DND-41 (cell line): ENCODE results near the gene ACKR3.

ENCODE experiments used
- ATAC-seq: fragments of 200-7000 bp; cut with Tn5 transposase; 3 replicates; pipeline ENCODE4 v1.9.1; 2021; ENCODE audit warnings: low read depth; ENCODE audit not compliant: insufficient read depth
- DNase-seq: peaks from one replicate; pipeline ENCODE4 v3.0.0-alpha.2; 2020
- H2AFZ ChIP-seq: 2 replicates; pipeline ENCODE4 v1.6.0; 2012; ENCODE audit warnings: low read depth, low read length
- H3K27ac ChIP-seq: 2 replicates; pipeline ENCODE4 v1.5.1; 2012; ENCODE audit warnings: low read length, inconsistent platforms
- H3K27me3 ChIP-seq: fragments of 200-600 bp; sonication (generic); 2 replicates; pipeline ENCODE4 v1.6.0; 2012; ENCODE audit warnings: low read length, mild to moderate bottlenecking, inconsistent platforms; ENCODE audit not compliant: insufficient read depth, poor library complexity
- H3K36me3 ChIP-seq: 2 replicates; pipeline ENCODE4 v1.5.1; 2012; ENCODE audit warnings: low read length, inconsistent platforms; ENCODE audit not compliant: insufficient read depth
- H3K4me1 ChIP-seq: 2 replicates; pipeline ENCODE4 v1.5.1; 2012; ENCODE audit warnings: mild to moderate bottlenecking, low read length; ENCODE audit not compliant: insufficient read depth
- H3K4me2 ChIP-seq: 2 replicates; pipeline ENCODE4 v1.6.0; 2012; ENCODE audit warnings: mild to moderate bottlenecking, moderate library complexity, low read length, inconsistent platforms; ENCODE audit not compliant: insufficient read depth
- H3K4me3 ChIP-seq, 2 experiments: fragments of 200-600 bp in 1 of 2; shearing (Covaris generic) in 1 of 2; 2 replicates each; pipeline ENCODE4 v1.5.1; 2012 to 2016; ENCODE audit warnings: inconsistent platforms in 2 of 2, low read length in 2 of 2, mild to moderate bottlenecking in 2 of 2, low read depth in 1 of 2, moderate library complexity in 1 of 2
- H3K79me2 ChIP-seq: 2 replicates; pipeline ENCODE4 v1.6.0; 2012; ENCODE audit warnings: low read length, inconsistent platforms; ENCODE audit not compliant: insufficient read depth
- H3K9ac ChIP-seq: 2 replicates; pipeline ENCODE4 v1.6.0; 2012; ENCODE audit warnings: low read depth, mild to moderate bottlenecking, inconsistent platforms, low read length, moderate library complexity
- H3K9me3 ChIP-seq: 2 replicates; pipeline ENCODE4 v1.5.1; 2012; ENCODE audit warnings: low read length, moderate library complexity, mild to moderate bottlenecking, inconsistent platforms; ENCODE audit not compliant: insufficient read depth, severe bottlenecking
- H4K20me1 ChIP-seq: 2 replicates; pipeline ENCODE4 v1.6.0; 2012; ENCODE audit warnings: low read length; ENCODE audit not compliant: insufficient read depth
- CTCF ChIP-seq: IDR thresholded peaks from 2 replicates; pipeline ENCODE4 v1.5.1; 2012; ENCODE audit warnings: borderline replicate concordance, low read length, moderate library complexity, mild to moderate bottlenecking; ENCODE audit not compliant: poor library complexity, severe bottlenecking; ENCODE audit errors: extremely low read depth
- EZH2 ChIP-seq: IDR thresholded peaks from 3 replicates; pipeline ENCODE4 v1.6.1; 2012; ENCODE audit warnings: borderline replicate concordance, low read depth, mild to moderate bottlenecking, moderate library complexity, low read length, inconsistent platforms; ENCODE audit not compliant: severe bottlenecking

Gene ACKR3

GRCh38 chr2:236588932-236589592, 19.4 kb downstream of the ACKR3 start:
- no peak for DNase-seq

GRCh38 chr2:236590846-236591245, 21.2 kb downstream of the ACKR3 start:
- TF ChIP-seq CTCF (no peak), EZH2 (no peak)
- no peaks in the 10 kb centered on the region for H3K36me3 ChIP-seq
- no peak overlapping the region for H3K4me3 ChIP-seq
- no peaks in the 10 kb centered on the region for H3K27me3 ChIP-seq
- no peak overlapping the region for H3K9ac ChIP-seq
- H3K4me2 ChIP-seq, result no peak overlapping the region
- no peaks in the 10 kb centered on the region for H3K9me3 ChIP-seq
- no peaks in the 10 kb centered on the region for H3K4me1 ChIP-seq
- H2AFZ ChIP-seq, result no peak overlapping the region
- no peak overlapping the region for H3K27ac ChIP-seq
- H3K79me2 ChIP-seq, result no peaks in the 10 kb centered on the region
- DNase-seq (no peak), ATAC-seq (no peak)
- no peaks in the 10 kb centered on the region; the same call in 1 of the 2 replicates for H4K20me1 ChIP-seq

More at GRCh38 chr2:236588932-236589592, 19.4 kb downstream of the ACKR3 start:
- H3K4me1 ChIP-seq, result no peaks in the 10 kb centered on the region
- no peaks in the 10 kb centered on the region; the same call in 1 of the 2 replicates for H4K20me1 ChIP-seq
- H3K4me2 ChIP-seq, result no peak overlapping the region
- no peak overlapping the region for H3K9ac ChIP-seq
- ATAC-seq, result no peak
- H2AFZ ChIP-seq, result no peak overlapping the region
- no peak for TF ChIP-seq CTCF
- no peak for TF ChIP-seq EZH2
- H3K27ac ChIP-seq, result no peak overlapping the region
- H3K36me3 ChIP-seq, result no peaks in the 10 kb centered on the region
- H3K79me2 ChIP-seq, result no peaks in the 10 kb centered on the region
- H3K9me3 ChIP-seq, result no peaks in the 10 kb centered on the region
- H3K4me3 ChIP-seq, result no peak overlapping the region
- no peaks in the 10 kb centered on the region for H3K27me3 ChIP-seq

GRCh38 chr2:236592821-236593220, 23.2 kb downstream of the ACKR3 start:
- DNase-seq (no peak), ATAC-seq (no peak)
- H3K4me3 ChIP-seq, result no peak overlapping the region
- no peak overlapping the region for H3K4me2 ChIP-seq
- no peaks in the 10 kb centered on the region for H3K4me1 ChIP-seq
- TF ChIP-seq EZH2, result no peak
- TF ChIP-seq CTCF, result no peak
- H3K9ac ChIP-seq, result no peak overlapping the region
- H2AFZ ChIP-seq, result no peak overlapping the region
- no peaks in the 10 kb centered on the region for H3K79me2 ChIP-seq
- H3K27ac ChIP-seq, result no peak overlapping the region
- H3K27me3 ChIP-seq, result no peaks in the 10 kb centered on the region
- no peaks in the 10 kb centered on the region; the same call in 1 of the 2 replicates for H4K20me1 ChIP-seq
- no peaks in the 10 kb centered on the region for H3K9me3 ChIP-seq
- no peaks in the 10 kb centered on the region for H3K36me3 ChIP-seq

- no peak overlapping the region for H3K4me2 ChIP-seq
- H3K4me3 ChIP-seq, result no peak overlapping the region
- H3K36me3 ChIP-seq, result no peaks in the 10 kb centered on the region
- H3K27ac ChIP-seq, result no peak overlapping the region
- no peaks in the 10 kb centered on the region for H3K9me3 ChIP-seq
- H3K79me2 ChIP-seq, result no peaks in the 10 kb centered on the region
- H2AFZ ChIP-seq, result no peak overlapping the region
- ATAC-seq (no peak), DNase-seq (no peak)
- H4K20me1 ChIP-seq, result no peaks in the 10 kb centered on the region; the same call in 1 of the 2 replicates
- H3K9ac ChIP-seq, result no peak overlapping the region
- TF ChIP-seq CTCF, result no peak
- no peak for TF ChIP-seq EZH2
- no peaks in the 10 kb centered on the region for H3K27me3 ChIP-seq
- no peaks in the 10 kb centered on the region for H3K4me1 ChIP-seq
These were observed 23.9 kb downstream of the ACKR3 start for GRCh38 chr2:236593531-236593930.
